Activated T-cell treated with anti-CD3 and anti-CD28 coated beads for 4 hours (primary cell): ENCODE data around the gene ESPNL.
"Not testable (repeated sequence)": the region's sequence is repeated elsewhere in the genome, so short reads cannot be mapped to it uniquely, and the experiment has no call there.

Experiments
- DNase-seq: peaks from one replicate; pipeline ENCODE4 v3.0.0-alpha.2; 2020

The ESPNL gene

GRCh38 chr2:238160206-238161129 is 60.3 kb downstream of the ESPNL start:
- no peak for DNase-seq

- DNase-seq: no peak
Measured at GRCh38 chr2:238161291-238162051, 61.3 kb downstream of the ESPNL start.

GRCh38 chr2:238162251-238162845 is 62.2 kb downstream of the ESPNL start:
- DNase-seq: no peak

GRCh38 chr2:238162846-238163441 is 62.8 kb downstream of the ESPNL start:
- DNase-seq: no peak

- DNase-seq: no peak
Measured at GRCh38 chr2:238163481-238164198, 63.5 kb downstream of the ESPNL start.

- no peak for DNase-seq
Measured at GRCh38 chr2:238164906-238165287, 64.8 kb downstream of the ESPNL start.

- no peak for DNase-seq
Measured at GRCh38 chr2:238165288-238165921, 65.3 kb downstream of the ESPNL start.

- DNase-seq: no peak
Measured at GRCh38 chr2:238166391-238167343, 66.5 kb downstream of the ESPNL start.

- DNase-seq: no peak
Measured at GRCh38 chr2:238167344-238167715, 67.2 kb downstream of the ESPNL start.

- DNase-seq: no peak
Measured at GRCh38 chr2:238167761-238168160, 67.6 kb downstream of the ESPNL start.

- DNase-seq: no peak
Measured at GRCh38 chr2:238168196-238169047, 68.3 kb downstream of the ESPNL start.

GRCh38 chr2:238169048-238169707 is 69.0 kb downstream of the ESPNL start:
- no peak for DNase-seq

GRCh38 chr2:238169708-238170251 is 69.6 kb downstream of the ESPNL start:
- no peak for DNase-seq

- DNase-seq: no peak
Measured at GRCh38 chr2:238170386-238171071, 70.4 kb downstream of the ESPNL start.

- not testable (repeated sequence) for DNase-seq
Measured at GRCh38 chr2:238171072-238171431, 70.9 kb downstream of the ESPNL start.

GRCh38 chr2:238171575-238172187 is 71.5 kb downstream of the ESPNL start:
- no peak for DNase-seq

GRCh38 chr2:238172439-238172838 is 72.3 kb downstream of the ESPNL start:
- no peak for DNase-seq

- no peak for DNase-seq
Measured at GRCh38 chr2:238173692-238174091, 73.6 kb downstream of the ESPNL start.
